ENCODE results near the gene ARSH. TPM values are rescaled to one million over a fixed set of nuclear protein-coding genes. Genes with fewer than 3 reads are reported as not detected.

Gene ARSH
- total RNA-seq, 1 experiment from 2014 or later, result not detected

DNA sequence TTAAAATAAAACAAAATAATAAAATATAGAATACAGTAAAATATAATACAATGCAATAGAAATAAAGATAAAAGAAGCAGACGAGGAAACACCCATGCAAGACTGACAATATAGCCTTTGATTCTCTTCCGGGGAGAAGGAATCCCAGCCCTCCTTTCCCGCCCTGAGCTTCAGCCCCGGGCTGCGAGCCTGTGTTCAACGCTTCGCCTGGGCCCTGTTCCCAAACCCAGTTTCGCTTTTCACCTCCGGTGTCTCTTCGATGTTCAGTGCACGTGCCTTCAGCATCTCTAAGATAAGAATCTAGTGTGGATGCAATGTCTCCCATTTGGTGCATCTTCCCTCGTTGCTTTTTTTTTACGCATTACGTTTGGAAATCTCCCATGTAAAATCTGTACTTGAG, 38.8 kb upstream of the ARSH start:
- ChIA-PET CTCF (no interaction called here), POLR2A (no interaction called here), RAD21 (ENCODE audit: low non-redundant PET in 1 of 2, low total read pairs in 2 of 2, uncharacterized antibody in 2 of 2, unreplicated experiment in 2 of 2) (no interaction called here)
- Histone ChIP-seq H4K20me1 (ENCODE audit: insufficient read depth) (no peaks in the 10 kb centered on the region), H3K27ac (ENCODE audit: low read depth, low read length) (no peak overlapping the region), H3K4me1 (ENCODE audit: control insufficient read depth in 1 of 2, insufficient read depth in 2 of 2, low read length in 2 of 2) (no peaks in the 10 kb centered on the region), H2AFZ (ENCODE audit: low read depth, low read length, poor library complexity, severe bottlenecking) (no peak overlapping the region), H3K9me2 (ENCODE audit: insufficient read depth) (no peaks in the 10 kb centered on the region), H3K27me3 (ENCODE audit: insufficient read depth, low read length) (no peaks in the 10 kb centered on the region), H3K79me2 (ENCODE audit: insufficient read depth, low read length) (no peaks in the 10 kb centered on the region), H3K4me3 (replicated peaks in 1 of 2; ENCODE audit: low read depth in 1 of 2, low read length in 2 of 2) (no peak overlapping the region), H3K9ac (ENCODE audit: low read length) (no peak overlapping the region), H3K36me3 (ENCODE audit: control insufficient read depth in 1 of 2, insufficient read depth in 2 of 2, low read length in 2 of 2) (no peaks in the 10 kb centered on the region), H3K9me3 (ENCODE audit: control insufficient read depth in 1 of 2, insufficient read depth in 1 of 2, low read depth in 1 of 2, low read length in 2 of 2) (no peaks in the 10 kb centered on the region), H3K4me2 (ENCODE audit: low read length) (no peak overlapping the region)
- TF ChIP-seq SIN3A (IDR thresholded peaks at IDR 0.05; ENCODE audit: low read depth) (no peak), CTCF (IDR thresholded peaks at IDR 0.05 in 2 of 3, conservative IDR thresholded peaks at IDR 0.05 in 1 of 3; ENCODE audit: borderline replicate concordance in 1 of 3, insufficient read depth in 1 of 3, low read depth in 2 of 3, low read length in 2 of 3) (no peak), SP1 (IDR thresholded peaks at IDR 0.05; ENCODE audit: low read depth) (no peak), ZBTB33 (IDR thresholded peaks at IDR 0.05; ENCODE audit: extremely low read depth, insufficient replicate concordance, low read length) (no peak), EZH2phosphoT487 (IDR thresholded peaks at IDR 0.05; ENCODE audit: borderline replicate concordance) (no peak), REST (IDR thresholded peaks at IDR 0.05; ENCODE audit: low read depth) (no peak), POLR2AphosphoS5 (IDR thresholded peaks at IDR 0.05; ENCODE audit: low read depth, low read length) (no peak), TCF7L2 (IDR thresholded peaks at IDR 0.05; ENCODE audit: borderline replicate concordance, extremely low read depth, insufficient read depth, insufficient read length) (no peak), CBX3 (IDR thresholded peaks at IDR 0.05; ENCODE audit: low read depth) (no peak), EZH2 (IDR thresholded peaks at IDR 0.05) (no peak), SRF (IDR thresholded peaks at IDR 0.05; ENCODE audit: low read depth) (no peak), CEBPB (IDR thresholded peaks at IDR 0.05; ENCODE audit: low read depth) (no peak), EGR1 (IDR thresholded peaks at IDR 0.05; ENCODE audit: low read depth) (no peak), ZFX (IDR thresholded peaks at IDR 0.05) (no peak), ZNF274 (IDR thresholded peaks at IDR 0.05; ENCODE audit: low read depth, low read length) (no peak), YY1 (IDR thresholded peaks at IDR 0.05; ENCODE audit: extremely low read depth, insufficient replicate concordance, low read depth, low read length) (no peak)
- TF ChIP-seq, protein P1, sequence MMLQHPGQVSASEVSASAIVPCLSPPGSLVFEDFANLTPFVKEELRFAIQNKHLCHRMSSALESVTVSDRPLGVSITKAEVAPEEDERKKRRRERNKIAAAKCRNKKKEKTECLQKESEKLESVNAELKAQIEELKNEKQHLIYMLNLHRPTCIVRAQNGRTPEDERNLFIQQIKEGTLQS (IDR thresholded peaks at IDR 0.05), result no peak
- TF ChIP-seq, protein P2, sequence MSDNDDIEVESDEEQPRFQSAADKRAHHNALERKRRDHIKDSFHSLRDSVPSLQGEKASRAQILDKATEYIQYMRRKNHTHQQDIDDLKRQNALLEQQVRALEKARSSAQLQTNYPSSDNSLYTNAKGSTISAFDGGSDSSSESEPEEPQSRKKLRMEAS (IDR thresholded peaks at IDR 0.05), result no peak
- ATAC-seq (no peak), DNase-seq (ENCODE audit: low read depth, low spot score) (no peak)
- intact Hi-C loops (cut with micrococcal nuclease), result no loop called here
- no TSS peak for BruUV-seq (replicated peaks)
